Uterus (tissue), 2 donors: Measurements from ENCODE around the gene PCGF1.

Experiments
- CTCF ChIP-seq, 4 experiments: fragments of 200-600 bp in 2 of 4; fragments of 450-650 bp in 2 of 4; sonication (generic) in 2 of 4; IDR thresholded peaks; one replicate each; pipeline ENCODE4 v1.5.1; 2016 to 2019; ENCODE audit warnings: antibody characterized with exemption in 4 of 4, mild to moderate bottlenecking in 2 of 4, moderate library complexity in 1 of 4
- POLR2A ChIP-seq, 2 donors: fragments of 450-650 bp; IDR thresholded peaks; one replicate each; pipeline ENCODE4 v1.6.1; 2016; ENCODE audit warnings: antibody characterized with exemption in 2 of 2, mild to moderate bottlenecking in 1 of 2, moderate library complexity in 1 of 2

- TF ChIP-seq CTCF (IDR thresholded peaks at IDR 0.05) (no peak), POLR2A (IDR thresholded peaks at IDR 0.05) (no peak)
Observed at GRCh38 chr2:74491648-74492544, 15.6 kb downstream of the PCGF1 start.
